Frontal cortex (tissue), 4 donors: ENCODE results near the gene MTARC1. TPM values are rescaled to one million over a fixed set of nuclear protein-coding genes. Genes with fewer than 3 reads are reported as not detected.
A peak's percentile ranks its signal among the peaks of the same experiment; 100 is the strongest.

ENCODE experiments used
- DNase-seq, 2 donors: peaks; one replicate each; pipeline ENCODE4 v3.0.0; 2012; ENCODE audit warnings: low spot score in 2 of 2
- FAIRE-seq: peaks from 2 replicates; lab custom pipeline; 2012; peaks lifted over from hg19 to GRCh38; lab: Jason Lieb, UNC
- total RNA-seq: library from RNA; depleted of rRNA; stranded (reverse); fragments of >200 nt; gene quantifications from one replicate; pipeline ENCODE4 v1.2.3, GENCODE V29; 2014
- donor health status: control.
- donor health status: control.
- donor health status: control.

Gene MTARC1
- total RNA-seq, 1 donor from 2014 or later = 19.6 TPM

- DNase-seq = no peak
- FAIRE-seq = no peak
Measured at GRCh38 chr1:220800262-220800661, 13.5 kb downstream of the MTARC1 start.

GRCh38 chr1:220803401-220804201 lies 16.9 kb downstream of the MTARC1 start:
- DNase-seq = peak in 1 of 2 donors; percentile 35

GRCh38 chr1:220804202-220804586 lies 17.5 kb downstream of the MTARC1 start:
- FAIRE-seq (no peak), DNase-seq (no peak)

More at GRCh38 chr1:220803401-220804201, 16.9 kb downstream of the MTARC1 start:
- FAIRE-seq = peak; percentile 28

- FAIRE-seq (no peak), DNase-seq (no peak)
Measured at GRCh38 chr1:220806408-220806807, 19.7 kb downstream of the MTARC1 start.

- FAIRE-seq (no peak), DNase-seq (no peak)
Measured at GRCh38 chr1:220807726-220808125, 21.0 kb downstream of the MTARC1 start.

GRCh38 chr1:220808345-220809186 lies 21.9 kb downstream of the MTARC1 start:
- FAIRE-seq (no peak), DNase-seq (no peak)

- no peak for DNase-seq
- no peak for FAIRE-seq
Measured at GRCh38 chr1:220809187-220809550, 22.5 kb downstream of the MTARC1 start.

- FAIRE-seq = no peak
Measured at GRCh38 chr1:220809704-220810103, 23.0 kb downstream of the MTARC1 start.

GRCh38 chr1:220810179-220810653 lies 23.5 kb downstream of the MTARC1 start:
- peak in 1 of 2 donors; percentile 51 for DNase-seq
- no peak for FAIRE-seq

More at GRCh38 chr1:220809704-220810103, 23.0 kb downstream of the MTARC1 start:
- DNase-seq = no peak

GRCh38 chr1:220810963-220811362 lies 24.2 kb downstream of the MTARC1 start:
- DNase-seq = no peak
- FAIRE-seq = no peak

GRCh38 chr1:220811695-220812094 lies 25.0 kb downstream of the MTARC1 start:
- FAIRE-seq (no peak), DNase-seq (no peak)

- FAIRE-seq = no peak
- no peak for DNase-seq
Measured at GRCh38 chr1:220812308-220812707, 25.6 kb downstream of the MTARC1 start.

GRCh38 chr1:220813013-220813412 lies 26.3 kb downstream of the MTARC1 start:
- FAIRE-seq = no peak
- DNase-seq = no peak

- no peak for FAIRE-seq
- DNase-seq = no peak
Measured at GRCh38 chr1:220815409-220815808, 28.7 kb downstream of the MTARC1 start.

GRCh38 chr1:220817907-220818306 lies 31.2 kb downstream of the MTARC1 start:
- DNase-seq (no peak), FAIRE-seq (no peak)

GRCh38 chr1:220818421-220819173 lies 31.9 kb downstream of the MTARC1 start:
- DNase-seq = no peak
- no peak for FAIRE-seq

- FAIRE-seq = no peak
Measured at GRCh38 chr1:220819467-220820026, 32.8 kb downstream of the MTARC1 start.

GRCh38 chr1:220824031-220824989 lies 37.6 kb downstream of the MTARC1 start:
- FAIRE-seq (no peak), DNase-seq (no peak)

More at GRCh38 chr1:220819467-220820026, 32.8 kb downstream of the MTARC1 start:
- no peak for DNase-seq
